ENCODE results near the gene ZBTB4.
"Not testable (repeated sequence)": the region's sequence is repeated elsewhere in the genome, so short reads cannot be mapped to it uniquely, and the experiment has no call there.

ZBTB4 gene

GRCh38 chr17:7471729-7472128 lies 7.7 kb downstream of the ZBTB4 start:
- Histone ChIP-seq H3K4me3 (ENCODE audit: low read depth in 1 of 2, low read length in 2 of 2) (no peak overlapping the region), H3K36me3 (ENCODE audit: insufficient read depth, low read length) (peaks cover 9% of the 10 kb centered on the region), H3K4me2 (ENCODE audit: insufficient read depth, low read length) (no peak overlapping the region), H3K9ac (ENCODE audit: low read depth, low read length) (no peak overlapping the region), H3K27me3 (ENCODE audit: insufficient read depth, low read length, poor library complexity) (no peaks in the 10 kb centered on the region), H3K9me3 (ENCODE audit: insufficient read depth, low read length, severe bottlenecking) (no peaks in the 10 kb centered on the region), H3K27ac (ENCODE audit: low read length) (peak overlapping the region; percentile 52; the same call in 1 of the 2 replicates), H4K20me1 (ENCODE audit: insufficient read depth, low read length) (peaks cover 20% of the 10 kb centered on the region; the same call in 1 of the 2 replicates), H3K79me2 (ENCODE audit: insufficient read depth, low read length) (peaks cover 71% of the 10 kb centered on the region), H3K4me1 (ENCODE audit: insufficient read depth, low read length) (no peaks in the 10 kb centered on the region), H2AFZ (ENCODE audit: low read depth, low read length) (no peak overlapping the region)
- TF ChIP-seq CTCF (IDR thresholded peaks at IDR 0.05; ENCODE audit: borderline replicate concordance, extremely low read depth, low read length, poor library complexity, severe bottlenecking): no peak
- no peak for TF ChIP-seq EZH2 (IDR thresholded peaks at IDR 0.05; ENCODE audit: borderline replicate concordance, low read depth, low read length, severe bottlenecking)
- ATAC-seq (ENCODE audit: insufficient read depth, low read depth): no peak
- DNase-seq: no peak

GRCh38 chr17:7470457-7470973 lies 8.9 kb downstream of the ZBTB4 start:
- H3K79me2 ChIP-seq (ENCODE audit: insufficient read depth, low read length): peaks cover 59% of the 10 kb centered on the region

GRCh38 chr17:7469843-7470242 lies 9.6 kb downstream of the ZBTB4 start:
- not testable (repeated sequence) for H3K4me2 ChIP-seq (ENCODE audit: insufficient read depth, low read length); H3K4me3 ChIP-seq (ENCODE audit: low read depth in 1 of 2, low read length in 2 of 2); H3K4me1 ChIP-seq (ENCODE audit: insufficient read depth, low read length); H3K9me3 ChIP-seq (ENCODE audit: insufficient read depth, low read length, severe bottlenecking); H3K27ac ChIP-seq (ENCODE audit: low read length); ATAC-seq (ENCODE audit: insufficient read depth, low read depth); DNase-seq; H3K9ac ChIP-seq (ENCODE audit: low read depth, low read length); H3K27me3 ChIP-seq (ENCODE audit: insufficient read depth, low read length, poor library complexity); H2AFZ ChIP-seq (ENCODE audit: low read depth, low read length)
- peaks cover 53% of the 10 kb centered on the region for H3K79me2 ChIP-seq (ENCODE audit: insufficient read depth, low read length)
- H4K20me1 ChIP-seq (ENCODE audit: insufficient read depth, low read length): 0 out of 2 replicates have a peak, but pooled peaks cover 11% of the 10 kb centered on the region
- peaks cover 19% of the 10 kb centered on the region for H3K36me3 ChIP-seq (ENCODE audit: insufficient read depth, low read length)

More at GRCh38 chr17:7470457-7470973, 8.9 kb downstream of the ZBTB4 start:
- H3K4me3 ChIP-seq (ENCODE audit: low read depth in 1 of 2, low read length in 2 of 2); ATAC-seq (ENCODE audit: insufficient read depth, low read depth); H3K9me3 ChIP-seq (ENCODE audit: insufficient read depth, low read length, severe bottlenecking); H3K9ac ChIP-seq (ENCODE audit: low read depth, low read length); H2AFZ ChIP-seq (ENCODE audit: low read depth, low read length); H3K27me3 ChIP-seq (ENCODE audit: insufficient read depth, low read length, poor library complexity); H3K4me2 ChIP-seq (ENCODE audit: insufficient read depth, low read length); H3K4me1 ChIP-seq (ENCODE audit: insufficient read depth, low read length); DNase-seq; H3K27ac ChIP-seq (ENCODE audit: low read length): not testable (repeated sequence)
- peaks cover 17% of the 10 kb centered on the region for H3K36me3 ChIP-seq (ENCODE audit: insufficient read depth, low read length)
- H4K20me1 ChIP-seq (ENCODE audit: insufficient read depth, low read length): 0 out of 2 replicates have a peak, but pooled peaks cover 11% of the 10 kb centered on the region

GRCh38 chr17:7468804-7469389 lies 10.5 kb downstream of the ZBTB4 start:
- H3K27ac ChIP-seq (ENCODE audit: low read length): no peak overlapping the region
- peaks cover 26% of the 10 kb centered on the region for H3K36me3 ChIP-seq (ENCODE audit: insufficient read depth, low read length)
- no peak overlapping the region for H3K9ac ChIP-seq (ENCODE audit: low read depth, low read length)
- TF ChIP-seq CTCF (IDR thresholded peaks at IDR 0.05; ENCODE audit: borderline replicate concordance, extremely low read depth, low read length, poor library complexity, severe bottlenecking) (no peak), EZH2 (IDR thresholded peaks at IDR 0.05; ENCODE audit: borderline replicate concordance, low read depth, low read length, severe bottlenecking) (no peak)
- H3K4me3 ChIP-seq (ENCODE audit: low read depth in 1 of 2, low read length in 2 of 2): no peak overlapping the region
- H3K9me3 ChIP-seq (ENCODE audit: insufficient read depth, low read length, severe bottlenecking): no peaks in the 10 kb centered on the region
- peaks cover 43% of the 10 kb centered on the region for H3K79me2 ChIP-seq (ENCODE audit: insufficient read depth, low read length)
- H3K4me2 ChIP-seq (ENCODE audit: insufficient read depth, low read length): no peak overlapping the region
- no peak overlapping the region for H2AFZ ChIP-seq (ENCODE audit: low read depth, low read length)
- H3K27me3 ChIP-seq (ENCODE audit: insufficient read depth, low read length, poor library complexity): no peaks in the 10 kb centered on the region
- no peaks in the 10 kb centered on the region for H3K4me1 ChIP-seq (ENCODE audit: insufficient read depth, low read length)
- DNase-seq (no peak), ATAC-seq (ENCODE audit: insufficient read depth, low read depth) (no peak)
- 0 out of 2 replicates have a peak, but pooled peaks cover 11% of the 10 kb centered on the region for H4K20me1 ChIP-seq (ENCODE audit: insufficient read depth, low read length)
